ENCODE results near the gene SLC2A8.

SLC2A8 gene

DNA sequence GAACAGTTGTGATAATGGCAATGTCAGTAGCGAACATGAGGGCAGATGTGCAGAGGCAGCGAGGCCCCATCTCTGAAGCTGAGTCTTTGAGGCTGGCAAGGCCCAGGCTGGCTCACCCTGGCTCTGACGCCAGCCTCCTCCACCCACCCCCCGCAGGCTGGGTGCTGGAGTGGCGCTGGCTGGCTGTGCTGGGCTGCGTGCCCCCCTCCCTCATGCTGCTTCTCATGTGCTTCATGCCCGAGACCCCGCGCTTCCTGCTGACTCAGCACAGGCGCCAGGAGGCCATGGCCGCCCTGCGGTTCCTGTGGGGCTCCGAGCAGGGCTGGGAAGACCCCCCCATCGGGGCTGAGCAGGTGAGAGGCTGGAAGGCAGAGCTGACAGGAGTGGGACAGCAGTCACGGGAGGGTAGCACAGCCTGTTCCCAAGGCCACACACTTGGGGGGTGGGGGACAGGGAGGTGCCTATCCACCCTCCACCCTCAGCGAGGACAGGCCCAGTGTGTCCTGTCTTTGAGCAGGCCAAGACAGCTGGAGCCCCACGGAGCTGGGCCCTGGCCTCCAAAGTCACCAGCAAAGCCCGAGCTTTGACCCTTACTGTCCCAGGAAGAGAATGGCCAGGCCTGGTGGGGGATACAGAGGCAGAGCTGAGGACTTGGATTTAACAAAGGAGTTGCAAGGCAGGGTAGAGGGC lies 5.6 kb downstream of the SLC2A8 start:
- no peak for DNase-seq (ENCODE audit: low read depth, low spot score)

DNA sequence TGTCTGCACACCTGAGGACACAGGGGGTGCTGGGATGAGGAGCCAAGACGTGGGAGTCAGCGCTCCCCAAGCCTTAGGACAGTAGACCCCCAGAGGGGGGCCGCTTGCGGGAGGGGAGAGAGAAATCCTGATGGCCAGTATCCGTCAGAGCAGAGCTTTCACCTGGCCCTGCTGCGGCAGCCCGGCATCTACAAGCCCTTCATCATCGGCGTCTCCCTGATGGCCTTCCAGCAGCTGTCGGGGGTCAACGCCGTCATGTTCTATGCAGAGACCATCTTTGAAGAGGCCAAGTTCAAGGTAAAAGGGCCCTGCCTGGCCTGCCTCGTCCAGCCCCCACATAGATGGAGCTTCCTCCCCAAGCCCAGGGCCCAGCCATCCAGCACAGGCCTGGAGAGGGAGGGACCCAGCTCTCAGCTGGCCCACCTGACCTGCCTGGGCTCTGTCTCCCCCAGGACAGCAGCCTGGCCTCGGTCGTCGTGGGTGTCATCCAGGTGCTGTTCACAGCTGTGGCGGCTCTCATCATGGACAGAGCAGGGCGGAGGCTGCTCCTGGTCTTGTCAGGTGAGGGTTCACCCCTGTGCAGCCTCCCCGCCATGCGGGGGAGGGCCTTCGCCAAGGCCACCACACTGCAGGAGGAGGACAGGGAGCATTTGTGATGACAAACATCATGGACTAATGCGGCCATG lies 6.7 kb downstream of the SLC2A8 start:
- no peak for DNase-seq (ENCODE audit: low read depth, low spot score)

DNA sequence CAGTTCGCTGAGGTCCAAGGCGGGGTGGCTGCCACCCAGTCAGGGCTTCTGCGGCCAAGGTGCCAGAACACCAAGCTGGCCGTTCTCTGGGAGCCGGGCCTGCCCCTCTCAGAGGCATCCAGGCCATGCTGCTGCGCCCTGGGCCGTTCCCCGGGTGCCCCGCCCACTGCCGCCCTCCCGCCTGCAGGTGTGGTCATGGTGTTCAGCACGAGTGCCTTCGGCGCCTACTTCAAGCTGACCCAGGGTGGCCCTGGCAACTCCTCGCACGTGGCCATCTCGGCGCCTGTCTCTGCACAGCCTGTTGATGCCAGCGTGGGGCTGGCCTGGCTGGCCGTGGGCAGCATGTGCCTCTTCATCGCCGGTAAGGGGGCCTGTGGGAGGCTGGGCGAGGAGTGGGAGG lies 7.7 kb downstream of the SLC2A8 start:
- no peak for DNase-seq (ENCODE audit: low read depth, low spot score)

DNA sequence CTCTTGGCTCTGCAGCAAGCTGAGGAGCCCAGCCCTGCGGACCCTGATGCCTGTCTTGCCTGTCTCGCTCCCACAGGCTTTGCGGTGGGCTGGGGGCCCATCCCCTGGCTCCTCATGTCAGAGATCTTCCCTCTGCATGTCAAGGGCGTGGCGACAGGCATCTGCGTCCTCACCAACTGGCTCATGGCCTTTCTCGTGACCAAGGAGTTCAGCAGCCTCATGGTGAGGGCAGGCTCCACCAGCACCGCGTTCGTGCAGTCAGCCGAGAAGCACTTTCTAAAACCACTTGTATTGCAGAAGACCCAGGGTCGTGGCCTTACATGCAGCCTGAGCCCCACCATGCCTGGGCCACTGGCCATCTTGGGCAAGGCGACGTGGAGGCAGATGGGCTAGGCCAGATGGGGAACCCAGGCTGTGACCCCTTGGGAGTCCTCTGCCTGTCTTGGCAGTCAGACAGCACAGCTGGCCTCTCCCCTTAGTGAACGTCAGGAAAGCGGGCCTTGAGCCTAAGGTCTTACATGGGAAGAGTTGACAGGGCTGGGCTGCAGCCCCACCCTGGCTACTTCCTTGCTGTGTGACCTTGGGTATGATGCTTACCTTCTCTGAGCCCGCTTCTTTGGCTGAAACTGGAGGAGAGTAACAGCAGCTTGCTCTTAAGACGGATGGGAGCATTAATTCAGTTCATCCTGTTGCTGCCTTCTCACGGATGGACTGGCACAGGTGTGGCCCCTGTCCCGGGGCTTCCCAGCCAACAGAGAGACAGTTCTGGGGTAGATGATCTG lies 8.6 kb downstream of the SLC2A8 start:
- DNase-seq (ENCODE audit: low read depth, low spot score), result no peak

DNA sequence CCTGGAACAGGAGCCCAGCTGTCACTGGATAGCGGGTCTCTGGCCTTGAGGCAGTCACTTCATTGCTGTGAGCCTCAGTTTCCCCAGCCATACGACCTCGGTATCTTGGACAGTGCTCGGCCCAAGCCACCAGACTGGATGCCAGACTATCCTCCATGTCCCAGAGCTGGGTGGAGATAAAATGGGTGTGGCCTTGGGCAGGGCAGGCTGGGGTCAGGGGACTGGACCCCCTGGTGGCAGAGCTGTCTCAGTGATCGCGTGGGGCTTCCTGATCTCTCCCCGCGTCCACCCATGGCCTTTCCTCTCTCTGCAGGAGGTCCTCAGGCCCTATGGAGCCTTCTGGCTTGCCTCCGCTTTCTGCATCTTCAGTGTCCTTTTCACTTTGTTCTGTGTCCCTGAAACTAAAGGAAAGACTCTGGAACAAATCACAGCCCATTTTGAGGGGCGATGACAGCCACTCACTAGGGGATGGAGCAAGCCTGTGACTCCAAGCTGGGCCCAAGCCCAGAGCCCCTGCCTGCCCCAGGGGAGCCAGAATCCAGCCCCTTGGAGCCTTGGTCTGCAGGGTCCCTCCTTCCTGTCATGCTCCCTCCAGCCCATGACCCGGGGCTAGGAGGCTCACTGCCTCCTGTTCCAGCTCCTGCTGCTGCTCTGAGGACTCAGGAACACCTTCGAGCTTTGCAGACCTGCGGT lies 10.0 kb downstream of the SLC2A8 start:
- no peak for DNase-seq (ENCODE audit: low read depth, low spot score)

DNA sequence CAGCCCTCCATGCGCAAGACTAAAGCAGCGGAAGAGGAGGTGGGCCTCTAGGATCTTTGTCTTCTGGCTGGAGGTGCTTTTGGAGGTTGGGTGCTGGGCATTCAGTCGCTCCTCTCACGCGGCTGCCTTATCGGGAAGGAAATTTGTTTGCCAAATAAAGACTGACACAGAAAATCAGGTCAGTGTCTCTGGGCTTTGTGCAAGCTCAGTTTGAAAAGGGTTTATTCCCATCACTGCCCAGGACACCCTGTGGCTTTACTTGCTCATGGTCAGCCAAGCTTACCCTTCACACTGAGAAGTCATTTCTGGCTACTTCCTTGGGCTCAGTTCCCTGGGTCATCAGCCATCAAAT lies 10.5 kb downstream of the SLC2A8 start:
- no peak for DNase-seq (ENCODE audit: low read depth, low spot score)

DNA sequence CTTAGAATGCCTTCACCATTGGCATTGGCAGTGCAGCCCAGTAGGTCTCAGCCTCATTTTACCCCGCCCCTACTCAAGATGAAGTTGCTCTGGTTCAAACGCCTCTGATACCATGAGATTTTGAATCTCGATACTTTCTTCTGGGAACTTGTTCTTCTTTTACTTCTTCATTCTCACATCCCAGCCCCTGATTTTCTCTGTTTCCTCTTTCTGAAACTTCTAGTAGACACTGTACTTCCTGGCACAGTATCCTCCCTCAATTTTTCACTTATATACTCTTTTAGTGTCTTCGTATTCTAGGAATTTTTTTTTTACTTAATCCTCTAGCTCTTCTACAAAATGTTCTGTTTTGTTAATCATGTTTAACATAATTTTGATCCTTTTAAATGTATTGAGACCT lies 14.2 kb downstream of the SLC2A8 start:
- no peak for DNase-seq (ENCODE audit: low read depth, low spot score)

DNA sequence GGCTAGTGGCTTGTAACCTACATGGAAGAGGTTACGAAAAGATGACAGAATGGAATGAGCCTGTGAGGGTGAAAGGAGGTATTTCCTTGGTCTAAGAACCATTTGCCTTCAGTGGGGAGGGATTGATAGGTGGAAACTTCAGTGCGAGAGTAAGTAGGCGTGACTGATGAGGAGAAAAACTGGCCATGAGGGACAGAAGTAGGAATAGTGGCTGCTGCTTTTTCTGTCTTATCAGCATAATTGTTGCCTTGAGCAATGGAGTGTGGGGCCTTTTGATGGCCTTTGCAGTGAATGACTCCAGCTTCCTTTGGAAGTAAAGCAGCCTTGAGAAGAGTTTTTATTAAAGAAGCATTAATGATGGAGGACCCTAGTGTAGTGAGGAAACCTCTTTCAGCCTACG lies 18.2 kb downstream of the SLC2A8 start:
- no peak for DNase-seq (ENCODE audit: low read depth, low spot score)

DNA sequence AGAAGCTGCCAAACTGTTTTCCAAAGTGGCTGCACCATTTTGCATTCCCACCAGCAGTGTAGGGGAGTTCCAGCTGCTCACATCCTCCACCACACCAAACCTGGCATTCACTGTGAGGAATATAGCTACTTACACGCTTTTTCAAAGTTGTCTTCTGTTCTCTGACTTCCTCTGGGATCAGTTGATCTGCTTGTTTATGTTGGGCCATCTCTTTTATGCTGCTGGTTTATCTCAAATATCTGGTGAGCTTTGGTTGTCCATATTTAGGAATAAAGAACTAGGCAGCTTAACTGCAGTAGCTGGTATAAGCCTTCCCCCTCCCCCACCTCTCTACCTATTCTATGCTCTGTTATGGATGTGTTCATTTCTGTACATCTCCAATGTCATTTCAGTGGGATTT lies 18.7 kb downstream of the SLC2A8 start:
- no peak for DNase-seq (ENCODE audit: low read depth, low spot score)

DNA sequence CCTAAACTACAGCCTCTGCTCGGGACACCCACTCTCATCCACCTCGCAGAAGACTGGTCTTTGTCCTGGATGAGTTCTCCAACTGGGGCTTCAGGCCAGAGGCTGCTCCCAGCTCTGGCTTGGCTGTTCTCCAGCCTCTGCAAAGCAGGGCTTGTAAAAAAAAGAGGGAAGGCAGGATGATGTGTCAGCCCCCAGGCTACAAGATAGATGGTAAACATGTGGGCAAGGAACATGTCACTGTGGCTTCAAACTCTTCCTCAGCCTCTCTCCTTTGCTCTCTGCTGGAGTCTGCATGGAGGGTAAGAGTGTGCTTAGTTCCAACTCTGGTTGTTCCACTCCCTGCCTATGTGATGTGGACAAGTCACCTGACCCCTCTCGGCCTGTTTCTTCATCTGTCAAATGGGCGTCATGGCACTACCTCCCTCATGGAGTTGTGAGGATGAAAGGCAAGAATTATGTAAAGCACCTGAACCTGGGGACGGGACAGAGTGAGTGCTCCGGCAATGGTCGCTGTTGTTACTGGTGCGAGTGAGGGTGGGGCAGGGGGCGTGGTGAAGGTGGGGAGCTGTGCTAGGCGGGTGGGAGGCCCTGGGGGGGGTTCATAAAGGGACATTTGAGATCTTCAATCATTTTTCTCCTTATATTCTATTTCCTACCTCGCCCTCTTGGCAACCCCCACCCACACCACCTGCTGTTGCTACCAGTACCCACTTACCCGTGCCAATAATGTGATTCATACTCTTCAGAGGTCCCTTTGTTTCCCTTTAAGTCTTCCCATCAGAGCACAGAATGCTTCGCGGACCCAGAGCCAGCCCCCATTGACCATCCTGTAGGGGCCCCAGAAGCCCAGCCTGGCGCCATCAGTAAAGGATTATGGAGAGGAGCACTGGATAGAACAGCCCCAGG lies 20.4 kb downstream of the SLC2A8 start:
- peak; percentile 24 for DNase-seq (ENCODE audit: low read depth, low spot score)

DNA sequence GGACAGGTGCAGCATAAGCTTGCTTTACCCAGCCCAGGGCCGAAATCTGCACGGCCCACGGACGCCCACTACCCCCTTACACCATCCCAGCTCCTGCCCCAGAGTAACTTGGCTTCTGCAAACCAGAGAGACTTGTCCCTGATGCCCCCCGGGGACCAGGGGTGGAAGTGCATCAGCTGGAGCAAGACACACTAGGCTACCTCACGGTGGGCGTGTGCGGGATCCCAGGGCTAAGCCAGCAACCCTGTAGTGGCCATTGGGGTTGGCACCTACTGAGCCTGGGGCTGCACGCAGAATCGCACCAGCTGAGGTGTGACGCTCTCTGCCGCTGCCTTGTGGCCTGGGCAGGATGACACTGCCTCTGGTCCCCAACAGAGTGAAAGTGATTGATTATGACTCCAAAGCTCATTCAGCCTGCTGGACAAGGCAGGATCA lies 21.1 kb downstream of the SLC2A8 start:
- peak; percentile 13 for DNase-seq (ENCODE audit: low read depth, low spot score)

DNA sequence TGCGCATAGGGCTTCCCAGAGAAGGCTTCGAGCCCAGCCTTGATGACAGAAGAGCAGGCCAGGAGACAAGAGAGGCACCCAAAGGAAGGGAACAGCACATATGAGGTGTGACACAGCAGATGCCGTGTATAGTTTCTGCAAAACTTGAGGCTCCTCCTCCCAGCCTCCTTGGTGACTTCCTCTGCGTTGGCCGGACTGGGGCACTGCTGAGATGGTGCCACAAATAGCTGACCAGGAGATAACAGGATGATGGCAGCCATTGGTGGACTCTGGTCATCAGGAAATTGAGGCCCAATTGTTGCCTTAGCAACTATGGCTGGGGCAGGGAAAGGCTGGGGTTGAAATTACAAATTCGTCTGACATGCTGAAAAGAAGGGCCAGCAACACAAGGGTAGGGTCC lies 22.4 kb downstream of the SLC2A8 start:
- no peak for DNase-seq (ENCODE audit: low read depth, low spot score)

DNA sequence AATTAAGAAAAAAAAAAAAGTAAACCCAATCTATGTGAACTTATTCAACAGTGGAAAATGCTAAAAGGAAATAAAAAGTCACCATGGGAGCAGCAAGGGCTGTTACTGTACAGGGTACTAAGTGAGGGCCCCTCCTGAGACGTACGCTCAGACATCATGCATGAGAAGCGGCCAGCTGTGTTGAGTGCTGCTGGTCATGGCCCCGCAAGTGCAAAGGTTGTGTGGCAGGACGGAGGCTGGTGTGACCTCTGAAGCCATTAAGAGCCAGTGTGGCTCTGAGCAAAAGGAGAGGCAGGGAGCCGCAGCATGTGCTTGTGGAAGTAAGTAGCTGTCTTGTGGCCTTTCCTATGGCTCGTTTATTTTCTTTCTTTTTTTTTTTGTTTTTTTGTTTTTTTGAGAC lies 24.1 kb downstream of the SLC2A8 start:
- no peak for DNase-seq (ENCODE audit: low read depth, low spot score)

DNA sequence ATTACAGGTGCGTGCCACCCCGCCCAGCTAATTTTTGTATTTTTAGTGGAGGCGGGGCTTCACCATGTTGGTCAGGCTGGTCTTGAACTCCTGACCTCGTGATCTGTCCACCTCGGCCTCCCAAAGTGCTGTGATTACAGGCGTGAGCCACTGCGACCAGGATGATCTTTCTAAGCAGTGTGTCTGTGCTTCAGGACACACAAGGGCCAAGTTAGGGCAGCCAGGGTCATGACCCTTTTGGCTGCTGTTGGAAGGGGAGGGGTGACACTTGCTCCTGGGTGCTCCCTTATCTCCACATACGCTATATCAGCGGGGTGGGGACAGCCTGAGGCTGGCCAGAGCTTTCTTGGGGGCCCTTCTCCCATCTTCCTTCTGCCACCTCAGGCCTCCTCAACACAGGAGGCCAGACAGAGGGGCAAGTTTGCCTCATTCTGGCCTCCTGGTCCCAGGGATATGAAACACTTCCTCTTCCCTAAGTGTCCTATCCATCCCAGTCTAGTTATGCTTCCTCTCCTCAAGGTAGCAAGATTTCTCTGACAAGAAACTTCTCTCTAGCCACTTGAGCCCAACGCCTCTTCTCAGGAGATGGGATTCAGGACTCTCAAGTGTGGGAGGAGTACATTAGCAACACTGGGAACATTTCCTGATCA lies 25.3 kb downstream of the SLC2A8 start:
- DNase-seq (ENCODE audit: low read depth, low spot score), result no peak

DNA sequence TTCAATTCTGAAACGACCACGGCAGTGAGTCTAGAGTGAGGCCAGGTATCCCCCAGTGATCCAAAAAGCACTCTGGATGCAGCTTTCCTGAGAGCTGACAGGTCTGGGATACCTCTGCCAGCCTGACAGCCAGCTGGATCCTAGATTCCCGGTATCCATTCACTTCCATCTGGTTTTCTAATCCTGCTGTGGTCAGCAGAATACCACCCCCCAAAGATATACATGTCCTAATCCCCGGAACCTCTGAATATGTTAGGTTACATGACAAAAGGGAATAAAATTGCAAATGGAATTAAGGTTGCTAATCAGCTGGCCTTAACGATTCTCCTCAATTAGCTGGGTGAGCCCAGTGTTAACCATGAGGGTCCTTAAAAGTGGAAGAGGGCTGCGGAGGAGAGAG lies 25.8 kb downstream of the SLC2A8 start:
- no peak for DNase-seq (ENCODE audit: low read depth, low spot score)

DNA sequence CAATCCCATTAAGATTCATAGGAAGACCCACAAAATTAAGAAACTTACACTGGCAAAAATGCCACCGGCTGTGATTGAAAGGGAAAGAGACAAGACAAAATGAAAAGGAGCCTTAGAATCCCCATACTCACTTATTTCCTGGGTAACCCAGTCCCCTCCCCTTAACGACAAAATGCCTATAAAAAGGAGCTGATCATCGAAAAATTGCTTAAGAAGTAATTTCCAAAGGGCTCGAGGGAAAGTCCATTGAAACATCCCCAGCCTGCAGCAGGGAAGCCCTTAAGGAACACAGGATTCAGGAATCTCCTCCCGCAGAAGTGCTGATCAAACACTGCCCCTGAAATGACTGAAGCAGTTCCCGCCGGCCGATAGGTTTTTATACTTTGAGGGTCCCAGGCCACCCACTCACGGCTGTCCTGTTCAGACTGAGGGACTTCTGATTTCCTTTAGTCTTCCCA lies 26.5 kb downstream of the SLC2A8 start:
- DNase-seq (ENCODE audit: low read depth, low spot score), result no peak

DNA sequence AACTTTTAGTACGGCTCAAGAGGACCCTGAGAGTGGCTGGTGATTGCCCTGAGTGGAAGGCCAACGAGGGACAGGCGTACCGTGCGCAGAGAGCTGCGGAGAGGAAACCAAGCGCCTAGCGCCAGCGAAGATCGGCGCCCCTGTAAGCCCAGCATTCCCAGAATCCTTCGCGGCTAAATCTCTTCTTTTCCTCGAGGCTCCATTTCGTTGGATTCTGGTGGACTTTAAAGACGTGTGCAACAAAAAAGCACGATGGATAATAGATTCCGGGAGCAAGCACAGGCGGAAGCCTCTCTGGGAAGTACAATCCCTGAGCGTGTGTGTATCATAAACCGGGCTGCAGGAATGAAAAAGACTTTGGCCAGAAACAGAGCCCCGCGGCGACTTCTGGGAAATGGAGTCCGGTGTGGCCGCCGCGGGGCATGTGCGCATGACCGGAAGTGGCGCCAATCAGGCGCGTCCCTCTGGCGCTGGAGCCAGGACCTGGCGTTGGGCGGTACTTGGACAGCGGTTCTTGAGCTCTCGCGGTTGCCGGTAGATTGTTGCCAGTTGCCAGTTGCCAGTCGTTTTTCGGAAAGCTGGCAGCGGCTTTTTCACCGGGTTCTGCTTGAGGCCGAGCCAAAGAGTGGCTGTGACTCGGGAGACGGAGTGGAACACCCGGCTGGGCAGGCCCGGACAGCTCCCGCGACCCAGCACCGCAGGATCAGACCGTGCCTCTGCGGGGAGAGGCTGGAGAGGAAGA lies 27.1 kb downstream of the SLC2A8 start, which contains the start of gene ZNF79:
TSS of gene ZNF79 (plus strand) at position 449 of the 742 bp plus-strand sequence. CDS start 406 bp downstream, outside the sequence.
- peak; percentile 98 for DNase-seq (ENCODE audit: low read depth, low spot score)

DNA sequence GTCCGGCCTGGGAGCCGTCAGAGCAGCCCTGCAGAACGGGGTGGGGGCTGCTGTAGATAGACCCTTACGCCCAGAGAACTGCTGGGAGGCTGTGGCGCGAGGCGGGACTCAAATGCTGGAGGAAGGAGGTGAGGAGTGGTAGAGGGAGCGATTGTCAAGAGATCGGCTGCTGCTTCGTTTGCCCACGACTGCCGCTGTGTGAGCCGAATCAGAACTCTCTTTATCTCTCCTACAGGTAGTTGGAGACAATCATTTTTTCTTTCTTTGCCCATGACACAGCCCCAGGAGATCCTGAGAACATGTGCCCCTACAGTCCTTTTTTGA lies 27.7 kb downstream of the SLC2A8 start:
- no peak for DNase-seq (ENCODE audit: low read depth, low spot score)

DNA sequence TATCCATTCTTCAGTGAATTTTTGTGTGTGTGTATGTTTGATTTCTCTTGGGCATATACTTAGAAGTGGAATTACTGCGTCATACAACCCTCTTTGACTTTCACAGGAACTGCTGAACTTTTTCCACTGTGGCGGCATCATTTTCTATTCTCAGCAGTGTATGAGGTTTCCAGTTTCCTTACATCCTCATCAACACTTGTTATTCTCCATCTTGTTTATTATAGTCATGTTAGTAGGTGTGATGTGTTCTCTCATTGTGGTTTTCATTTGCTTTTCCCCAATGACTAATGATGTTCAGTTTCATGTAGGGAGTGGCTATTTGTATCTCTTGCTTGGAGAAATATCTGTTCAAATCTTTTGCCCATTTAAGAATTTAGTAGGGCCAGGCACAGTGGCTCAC lies 29.8 kb downstream of the SLC2A8 start:
- DNase-seq (ENCODE audit: low read depth, low spot score), result no peak

DNA sequence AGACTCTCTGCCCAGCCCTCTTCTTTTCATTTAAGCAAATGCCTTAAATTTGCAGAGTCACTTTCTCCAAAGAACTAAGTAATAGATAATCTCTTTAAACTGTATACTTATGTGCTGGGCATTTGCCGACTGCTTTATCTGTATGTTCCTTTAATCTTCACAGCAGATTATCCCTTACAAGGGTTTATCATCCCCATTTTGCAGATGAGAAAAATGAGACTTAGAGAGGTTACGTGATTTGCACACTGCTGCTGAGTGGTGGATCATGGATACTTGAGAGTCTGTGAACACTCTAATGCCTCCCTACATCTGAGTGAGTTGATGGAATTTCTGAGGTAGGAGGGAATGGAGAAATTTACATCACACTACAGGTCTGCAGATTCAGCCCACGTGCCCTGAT lies 31.4 kb downstream of the SLC2A8 start:
- no peak for DNase-seq (ENCODE audit: low read depth, low spot score)
